Neural progenitor cell (in vitro differentiated cells): ENCODE results near the gene FAM50A. TPM values are rescaled to one million over a fixed set of nuclear protein-coding genes. Genes with fewer than 3 reads are reported as not detected.

Source experiments
- DNase-seq: peaks from one replicate; pipeline ENCODE4 v3.0.0-alpha.2; 2016; ENCODE audit warnings: low spot score
- H2AFZ ChIP-seq: fragments of 200-600 bp; sonication (generic); replicated peaks from 2 replicates; pipeline ENCODE4 v1.6.1; 2016; ENCODE audit warnings: antibody characterized with exemption
- H3F3A ChIP-seq: fragments of 200-600 bp; sonication (generic); 2 replicates; pipeline ENCODE4 v1.6.1; 2016; ENCODE audit warnings: antibody characterized with exemption, low read depth
- H3K27ac ChIP-seq: fragments of 200-600 bp; sonication (generic); 2 replicates; pipeline ENCODE4 v1.5.1; 2016; ENCODE audit warnings: mild to moderate bottlenecking
- H3K27me3 ChIP-seq: fragments of 200-600 bp; sonication (generic); 2 replicates; pipeline ENCODE4 v1.6.1; 2016; ENCODE audit warnings: mild to moderate bottlenecking, moderate library complexity
- H3K36me3 ChIP-seq: fragments of 200-600 bp; sonication (generic); 2 replicates; pipeline ENCODE4 v1.5.1; 2016
- H3K4me1 ChIP-seq: fragments of 200-600 bp; sonication (generic); 2 replicates; pipeline ENCODE4 v1.6.1; 2016; ENCODE audit warnings: mixed run types
- H3K4me2 ChIP-seq: fragments of 200-600 bp; sonication (generic); 2 replicates; pipeline ENCODE4 v1.6.1; 2016
- H3K4me3 ChIP-seq: fragments of 200-600 bp; sonication (generic); 2 replicates; pipeline ENCODE4 v1.5.1; 2016
- H3K79me2 ChIP-seq: fragments of 200-600 bp; sonication (generic); 2 replicates; pipeline ENCODE4 v1.6.1; 2016; ENCODE audit warnings: low read depth
- H3K9ac ChIP-seq: fragments of 200-600 bp; sonication (generic); 2 replicates; pipeline ENCODE4 v1.6.1; 2016
- H3K9me3 ChIP-seq: fragments of 200-600 bp; sonication (generic); 2 replicates; pipeline ENCODE4 v1.5.1; 2016; ENCODE audit warnings: low read depth
- H4K20me1 ChIP-seq: fragments of 200-600 bp; sonication (generic); 2 replicates; pipeline ENCODE4 v1.6.1; 2016; ENCODE audit warnings: low read depth
- H3K27ac Mint-ChIP-seq: 3 replicates; pipeline ENCODE4 v1.8.0; 2021; ENCODE audit warnings: mixed read lengths
- H3K27me3 Mint-ChIP-seq: 2 replicates; pipeline ENCODE4 v1.8.0; 2022; ENCODE audit warnings: low read depth, mild to moderate bottlenecking, inconsistent platforms, moderate library complexity, mixed read lengths; ENCODE audit not compliant: insufficient read depth
- H3K36me3 Mint-ChIP-seq: 3 replicates; pipeline ENCODE4 v1.8.0; 2021; ENCODE audit warnings: mixed read lengths
- H3K4me1 Mint-ChIP-seq: 3 replicates; pipeline ENCODE4 v1.8.0; 2021; ENCODE audit warnings: mixed read lengths
- H3K4me3 Mint-ChIP-seq: 3 replicates; pipeline ENCODE4 v1.8.0; 2021; ENCODE audit warnings: mild to moderate bottlenecking, moderate library complexity, mixed read lengths
- H3K9me3 Mint-ChIP-seq: 3 replicates; pipeline ENCODE4 v1.8.0; 2020; ENCODE audit warnings: mixed read lengths
- CTCF ChIP-seq: fragments of 200-600 bp; sonication (generic); IDR thresholded peaks from 2 replicates; pipeline ENCODE4 v1.5.1; 2017; ENCODE audit warnings: antibody characterized with exemption, mild to moderate bottlenecking
- EZH2 ChIP-seq: fragments of 200-600 bp; sonication (generic); IDR thresholded peaks from 2 replicates; pipeline ENCODE4 v1.6.1; 2017; ENCODE audit warnings: antibody characterized with exemption, mild to moderate bottlenecking, moderate library complexity
- EZH2phosphoT487 ChIP-seq: fragments of 200-600 bp; sonication (generic); IDR thresholded peaks from 2 replicates; pipeline ENCODE4 v1.6.1; 2017; ENCODE audit warnings: antibody characterized with exemption
- total RNA-seq: library from RNA; depleted of rRNA; stranded (reverse); fragments of >200 nt; gene quantifications from 2 replicates; pipeline ENCODE4 v1.2.3, GENCODE V29; 2015; ENCODE audit warnings: low replicate concordance

FAM50A gene
- total RNA-seq, 1 donor from 2014 or later: 30.4 TPM

GRCh38 chrX:154486396-154487207 is 42.7 kb downstream of the FAM50A start, which contains the start of gene UBL4A:
UBL4A (minus strand) TSS chrX:154486615; CDS start chrX:154486584, 31 bp downstream.
- Mint-ChIP-seq H3K4me3 (peak within 1 kb of the TSS; percentile 77), H3K9me3 (peaks cover 17% of the 10 kb centered on the region), H3K27me3 (peaks cover 13% of the 10 kb centered on the region), H3K4me1 (peaks cover 7% of the 10 kb centered on the region), H3K27ac (no peak within 1 kb of the TSS), H3K36me3 (peaks cover 4% of the 10 kb centered on the region)
- Histone ChIP-seq H3K79me2 (no peaks in the 10 kb centered on the region), H3F3A (peaks cover 9% of the 10 kb centered on the region), H3K4me2 (peak within 1 kb of the TSS; percentile 84), H4K20me1 (no peaks in the 10 kb centered on the region), H3K36me3 (no peaks in the 10 kb centered on the region), H3K4me3 (peak within 1 kb of the TSS; percentile 58), H3K9ac (no peak within 1 kb of the TSS), H3K9me3 (no peaks in the 10 kb centered on the region), H3K4me1 (no peaks in the 10 kb centered on the region), H3K27ac (no peak within 1 kb of the TSS), H2AFZ (no peak within 1 kb of the TSS), H3K27me3 (peaks cover 11% of the 10 kb centered on the region)
- DNase-seq: peak; percentile 61
- TF ChIP-seq EZH2phosphoT487 (no peak), EZH2 (no peak), CTCF (no peak)

DNA sequence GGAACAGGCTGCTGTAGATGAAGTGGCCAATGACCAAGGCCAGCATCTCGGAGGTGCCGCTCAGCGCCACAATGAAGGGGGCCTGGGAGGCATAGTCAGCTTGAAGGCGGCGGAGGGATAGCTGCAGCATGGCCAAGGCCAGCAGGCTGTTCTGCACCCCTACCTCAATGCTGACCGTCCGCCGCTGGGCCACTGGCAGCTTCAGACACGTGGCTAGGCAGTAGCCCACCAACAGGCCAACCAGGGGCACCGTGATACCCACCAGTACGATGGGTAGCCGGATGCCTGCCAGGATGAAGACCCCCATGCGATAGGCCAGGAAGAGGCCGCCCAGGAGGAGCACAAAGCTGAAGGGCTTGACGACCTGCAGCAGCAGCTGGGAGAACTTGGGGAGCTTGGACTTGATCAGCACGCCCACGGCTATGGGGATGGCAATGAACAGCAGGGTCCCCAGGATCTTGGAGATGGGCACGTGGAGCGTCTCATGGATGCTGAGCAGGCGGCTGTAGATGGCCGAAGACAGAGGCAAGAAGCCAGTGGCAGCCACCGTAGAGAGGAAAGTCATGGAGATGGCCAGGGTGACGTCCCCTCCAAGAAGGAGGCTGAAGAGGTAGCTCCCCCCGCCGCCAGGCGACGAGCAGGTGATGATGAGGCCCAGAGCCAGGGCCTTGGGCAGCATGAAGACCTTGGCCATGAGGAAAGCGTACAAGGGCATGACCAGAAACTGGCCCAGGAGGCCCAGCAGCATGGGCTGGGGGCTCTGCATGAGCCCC is 43.8 kb downstream of the FAM50A start:
- H3K4me3 ChIP-seq: no peak overlapping the region
- no peak overlapping the region for H3K27ac Mint-ChIP-seq
- H3K36me3 Mint-ChIP-seq: peaks cover 4% of the 10 kb centered on the region
- H4K20me1 ChIP-seq: no peaks in the 10 kb centered on the region
- no peaks in the 10 kb centered on the region for H3K79me2 ChIP-seq
- peaks cover 3% of the 10 kb centered on the region for H3K4me1 Mint-ChIP-seq
- H2AFZ ChIP-seq: no peak overlapping the region
- H3K27me3 ChIP-seq: peaks cover 11% of the 10 kb centered on the region
- H3F3A ChIP-seq: peaks cover 9% of the 10 kb centered on the region
- no peaks in the 10 kb centered on the region for H3K9me3 ChIP-seq
- no peaks in the 10 kb centered on the region for H3K4me1 ChIP-seq
- H3K36me3 ChIP-seq: no peaks in the 10 kb centered on the region
- DNase-seq: no peak
- H3K9ac ChIP-seq: no peak overlapping the region
- H3K4me2 ChIP-seq: no peak overlapping the region
- H3K4me3 Mint-ChIP-seq: peak overlapping the region; percentile 77
- H3K27me3 Mint-ChIP-seq: peaks cover 10% of the 10 kb centered on the region
- TF ChIP-seq EZH2phosphoT487: no peak
- TF ChIP-seq EZH2: no peak
- TF ChIP-seq CTCF: no peak
- H3K27ac ChIP-seq: no peak overlapping the region
- peaks cover 13% of the 10 kb centered on the region for H3K9me3 Mint-ChIP-seq

DNA sequence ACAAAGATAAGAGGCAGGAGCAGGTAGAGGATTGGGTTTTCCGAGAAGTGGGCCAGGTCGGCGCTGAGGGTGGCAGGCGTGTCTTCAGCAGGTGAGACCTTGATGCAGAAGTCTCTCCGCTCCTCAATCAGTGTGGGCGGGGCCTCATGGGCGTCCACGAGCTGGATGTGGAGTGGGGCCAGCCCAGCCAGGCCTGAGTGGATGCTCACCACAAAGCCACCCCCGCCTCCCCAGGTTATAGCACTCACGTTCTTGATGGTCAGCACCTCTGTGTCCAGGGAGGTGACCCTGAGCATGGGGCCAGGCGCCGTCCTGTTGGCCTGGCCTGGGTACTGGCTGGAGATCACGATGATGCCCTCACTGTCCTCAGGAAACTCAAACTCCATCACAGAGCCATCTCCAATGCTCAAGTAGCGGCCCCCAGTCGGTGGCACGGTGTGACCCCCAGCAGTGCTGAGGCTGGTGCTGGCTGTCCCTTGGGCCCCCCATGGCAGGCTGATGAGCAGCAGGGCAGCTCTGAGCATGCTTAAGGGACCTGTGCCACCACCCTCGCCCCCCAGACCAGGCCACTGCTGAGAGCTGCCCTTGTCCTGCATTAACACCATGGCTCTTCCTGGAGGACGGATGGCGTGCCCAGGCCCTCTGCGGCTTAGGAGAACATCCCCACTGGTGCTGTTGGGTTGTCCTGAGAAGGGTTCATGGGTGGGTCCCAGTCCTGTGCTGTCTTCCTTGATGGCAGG is 44.6 kb downstream of the FAM50A start:
- no peak for DNase-seq
- H3K79me2 ChIP-seq: no peaks in the 10 kb centered on the region
- peaks cover 4% of the 10 kb centered on the region for H3K36me3 Mint-ChIP-seq
- TF ChIP-seq EZH2 (no peak), EZH2phosphoT487 (no peak), CTCF (no peak)
- H3K27ac Mint-ChIP-seq: no peak overlapping the region
- H3K4me3 ChIP-seq: no peak overlapping the region
- no peaks in the 10 kb centered on the region for H3K4me1 ChIP-seq
- H3K4me1 Mint-ChIP-seq: peaks cover 3% of the 10 kb centered on the region
- no peaks in the 10 kb centered on the region for H3K9me3 ChIP-seq
- peaks cover 11% of the 10 kb centered on the region for H3K27me3 ChIP-seq
- no peak overlapping the region for H3K4me2 ChIP-seq
- H3K27ac ChIP-seq: no peak overlapping the region
- H2AFZ ChIP-seq: no peak overlapping the region
- peaks cover 9% of the 10 kb centered on the region for H3K27me3 Mint-ChIP-seq
- H4K20me1 ChIP-seq: no peaks in the 10 kb centered on the region
- peaks cover 18% of the 10 kb centered on the region for H3K9me3 Mint-ChIP-seq
- H3K4me3 Mint-ChIP-seq: peak overlapping the region; percentile 55
- H3K36me3 ChIP-seq: no peaks in the 10 kb centered on the region
- H3F3A ChIP-seq: peaks cover 9% of the 10 kb centered on the region
- no peak overlapping the region for H3K9ac ChIP-seq
